Activated naive CD8-positive, alpha-beta T cell (primary cell): ENCODE data around the gene UGDH.
A peak's percentile ranks its signal among the peaks of the same experiment; 100 is the strongest.
"Not testable (repeated sequence)": the region's sequence is repeated elsewhere in the genome, so short reads cannot be mapped to it uniquely, and the experiment has no call there.

Experiments
- H3K27ac Mint-ChIP-seq: one replicate; pipeline ENCODE4 v1.8.0; 2021; ENCODE audit warnings: mixed read lengths
- H3K27me3 Mint-ChIP-seq: one replicate; pipeline ENCODE4 v1.8.0; 2021; ENCODE audit warnings: mixed read lengths
- H3K36me3 Mint-ChIP-seq: one replicate; pipeline ENCODE4 v1.8.0; 2021; ENCODE audit warnings: mixed read lengths
- H3K4me1 Mint-ChIP-seq: one replicate; pipeline ENCODE4 v1.8.0; 2021; ENCODE audit warnings: low read depth, mixed read lengths
- H3K4me3 Mint-ChIP-seq: one replicate; pipeline ENCODE4 v1.8.0; 2021; ENCODE audit warnings: mild to moderate bottlenecking, mixed read lengths
- H3K9me3 Mint-ChIP-seq: one replicate; pipeline ENCODE4 v1.8.0; 2021; ENCODE audit warnings: low read depth, mixed read lengths

UGDH gene

DNA sequence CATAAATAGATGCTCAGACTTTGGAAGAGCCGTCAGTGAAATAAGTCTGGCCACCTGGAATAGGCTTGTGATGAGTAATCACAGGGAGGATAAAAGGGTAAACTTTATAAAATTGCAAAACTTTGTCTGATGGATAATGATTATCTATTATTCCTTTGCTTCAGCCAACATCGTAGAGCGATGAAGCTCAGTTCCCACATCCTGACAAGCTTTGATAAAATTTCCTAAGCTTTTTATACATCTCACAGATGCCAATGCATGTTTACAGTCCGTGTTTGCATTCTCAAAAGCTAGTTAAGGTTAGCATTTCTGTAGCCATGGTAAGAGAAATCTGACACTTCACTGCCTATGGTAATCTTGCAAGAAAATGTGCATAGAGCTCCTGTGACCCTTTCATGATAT lies 15.4 kb upstream of the UGDH start:
- Mint-ChIP-seq H3K27me3 (no peaks in the 10 kb centered on the region), H3K27ac (no peak overlapping the region), H3K36me3 (no peaks in the 10 kb centered on the region), H3K4me1 (no peaks in the 10 kb centered on the region), H3K9me3 (no peaks in the 10 kb centered on the region), H3K4me3 (no peak overlapping the region)

- Mint-ChIP-seq H3K27me3 (no peaks in the 10 kb centered on the region), H3K4me1 (no peaks in the 10 kb centered on the region), H3K36me3 (no peaks in the 10 kb centered on the region), H3K4me3 (no peak overlapping the region), H3K27ac (no peak overlapping the region), H3K9me3 (no peaks in the 10 kb centered on the region)
Observed at GRCh38 chr4:39541987-39542610, 14.9 kb upstream of the UGDH start.

- no peaks in the 10 kb centered on the region for H3K36me3 Mint-ChIP-seq
- H3K9me3 Mint-ChIP-seq = no peaks in the 10 kb centered on the region
- H3K4me3 Mint-ChIP-seq = no peak overlapping the region
- no peaks in the 10 kb centered on the region for H3K27me3 Mint-ChIP-seq
- H3K4me1 Mint-ChIP-seq = no peaks in the 10 kb centered on the region
- H3K27ac Mint-ChIP-seq = no peak overlapping the region
Observed at GRCh38 chr4:39539089-39539611, 11.9 kb upstream of the UGDH start.

DNA sequence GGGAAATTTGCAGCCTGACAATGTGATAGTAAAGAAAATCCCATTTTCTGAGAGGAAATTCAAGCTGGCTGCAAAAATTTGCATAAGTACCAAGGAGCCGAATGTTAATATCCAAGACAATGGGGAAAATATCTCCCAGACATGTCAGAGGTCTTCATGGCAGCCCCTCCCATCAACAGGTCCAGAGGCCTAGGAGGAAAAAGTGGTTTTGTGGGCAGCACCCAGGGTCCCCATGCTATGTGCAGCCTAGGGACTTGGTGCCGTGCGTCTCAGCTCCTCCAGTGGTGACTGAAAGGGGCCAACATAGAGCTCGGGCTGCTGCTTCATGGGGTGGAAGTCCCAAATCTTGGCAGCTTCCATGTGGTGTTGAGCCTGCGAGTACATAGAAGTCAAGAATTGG lies 6.3 kb upstream of the UGDH start:
- Mint-ChIP-seq H3K27me3 (no peaks in the 10 kb centered on the region), H3K9me3 (peaks cover 18% of the 10 kb centered on the region), H3K36me3 (peaks cover 19% of the 10 kb centered on the region)

DNA sequence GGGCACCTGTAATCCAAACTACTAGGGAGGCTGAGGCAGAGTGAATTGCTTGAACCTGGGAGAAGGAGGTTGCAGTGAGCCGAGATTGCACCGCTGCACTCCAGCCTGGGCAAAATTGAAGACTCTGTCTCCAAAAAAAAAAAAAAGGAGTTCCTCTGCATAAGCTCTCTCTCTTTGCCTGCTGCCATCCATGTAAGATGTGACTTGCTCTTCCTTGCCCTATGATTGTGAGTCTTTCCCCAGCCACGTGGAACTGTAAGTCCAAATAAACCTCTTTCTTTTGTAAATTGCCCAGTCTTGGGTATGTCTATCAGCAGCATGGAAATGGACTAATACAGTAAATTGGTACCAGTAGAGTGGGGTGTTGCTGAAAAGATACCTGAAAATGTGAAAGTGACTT lies 5.0 kb upstream of the UGDH start:
- not testable (repeated sequence) for H3K4me3 Mint-ChIP-seq, H3K27me3 Mint-ChIP-seq, H3K4me1 Mint-ChIP-seq, H3K27ac Mint-ChIP-seq
- peaks cover 18% of the 10 kb centered on the region for H3K9me3 Mint-ChIP-seq
- peaks cover 19% of the 10 kb centered on the region for H3K36me3 Mint-ChIP-seq

More for the DNA sequence above, 6.3 kb upstream of the UGDH start:
- H3K4me1 Mint-ChIP-seq = peaks cover 1% of the 10 kb centered on the region
- no peak overlapping the region for H3K27ac Mint-ChIP-seq
- no peak overlapping the region for H3K4me3 Mint-ChIP-seq

DNA sequence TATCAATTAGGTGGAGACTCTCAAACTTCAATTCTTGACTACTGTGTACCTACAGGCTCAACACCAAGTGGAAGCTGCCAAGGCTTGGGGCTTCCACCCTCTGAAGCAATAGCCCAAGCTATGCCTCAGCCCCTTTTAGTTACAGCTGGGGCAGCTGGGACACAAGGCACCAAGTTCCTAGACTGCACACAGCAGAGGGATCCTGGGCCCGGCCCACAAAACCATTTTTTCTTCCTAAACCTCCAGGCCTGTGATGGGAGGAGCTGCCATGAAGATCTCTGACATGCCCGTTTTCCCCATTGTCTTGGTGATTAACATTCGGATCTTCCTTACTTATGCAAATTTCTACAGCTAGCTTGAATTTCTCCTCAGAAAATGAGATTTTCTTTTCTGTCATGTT lies 3.4 kb upstream of the UGDH start:
- Mint-ChIP-seq H3K4me1 (peaks cover 17% of the 10 kb centered on the region), H3K27ac (no peak overlapping the region), H3K4me3 (no peak overlapping the region), H3K27me3 (no peaks in the 10 kb centered on the region), H3K36me3 (peaks cover 19% of the 10 kb centered on the region), H3K9me3 (peaks cover 18% of the 10 kb centered on the region)

DNA sequence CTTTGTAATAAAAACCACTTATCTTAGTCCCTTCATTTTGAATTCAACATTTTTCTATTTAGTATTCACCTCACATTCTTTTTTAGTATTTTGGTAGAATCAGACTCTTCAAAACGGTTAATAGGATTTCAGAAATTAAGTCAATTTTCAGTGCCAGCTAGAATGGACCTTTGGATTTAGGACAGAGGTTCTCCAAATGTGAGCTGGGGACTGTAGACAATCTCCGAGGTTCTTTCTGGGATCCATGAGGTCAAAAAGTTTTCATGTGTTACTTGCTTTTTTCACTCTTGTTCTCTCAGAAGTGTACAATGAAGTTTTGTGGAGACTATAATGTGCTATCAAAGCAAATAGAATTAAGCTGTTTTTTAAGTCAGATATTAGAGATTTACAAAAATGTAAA lies 2.3 kb upstream of the UGDH start:
- peaks cover 18% of the 10 kb centered on the region for H3K9me3 Mint-ChIP-seq
- peak overlapping the region; percentile 17 for H3K4me3 Mint-ChIP-seq
- H3K36me3 Mint-ChIP-seq = peaks cover 19% of the 10 kb centered on the region
- H3K27ac Mint-ChIP-seq = no peak overlapping the region
- H3K27me3 Mint-ChIP-seq = no peaks in the 10 kb centered on the region
- H3K4me1 Mint-ChIP-seq = peaks cover 19% of the 10 kb centered on the region

DNA sequence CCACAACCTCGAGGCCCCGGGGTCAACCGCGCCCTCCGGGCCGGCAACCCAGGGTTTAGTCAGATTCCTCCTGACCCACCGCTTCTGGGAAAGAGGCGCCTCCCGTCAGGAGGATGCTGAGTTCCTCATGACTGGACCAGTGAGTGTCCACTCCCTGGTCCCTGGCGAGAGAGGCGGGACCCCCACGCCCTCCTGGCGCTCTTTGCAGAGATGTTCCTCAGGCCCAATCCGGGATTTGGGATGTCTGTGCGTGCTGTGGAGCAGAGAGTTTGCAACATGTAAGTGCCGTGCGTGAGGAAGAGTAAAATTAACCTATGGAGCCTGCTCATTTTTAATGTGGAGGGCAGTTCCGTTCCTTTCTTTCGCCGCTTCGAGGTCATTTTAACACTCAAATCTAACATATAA lies 824 bp upstream of the UGDH start:
- Mint-ChIP-seq H3K27me3 (no peaks in the 10 kb centered on the region), H3K27ac (peak overlapping the region; percentile 25), H3K4me1 (peaks cover 19% of the 10 kb centered on the region), H3K36me3 (peaks cover 19% of the 10 kb centered on the region), H3K4me3 (peak overlapping the region; percentile 98), H3K9me3 (peaks cover 18% of the 10 kb centered on the region)

DNA sequence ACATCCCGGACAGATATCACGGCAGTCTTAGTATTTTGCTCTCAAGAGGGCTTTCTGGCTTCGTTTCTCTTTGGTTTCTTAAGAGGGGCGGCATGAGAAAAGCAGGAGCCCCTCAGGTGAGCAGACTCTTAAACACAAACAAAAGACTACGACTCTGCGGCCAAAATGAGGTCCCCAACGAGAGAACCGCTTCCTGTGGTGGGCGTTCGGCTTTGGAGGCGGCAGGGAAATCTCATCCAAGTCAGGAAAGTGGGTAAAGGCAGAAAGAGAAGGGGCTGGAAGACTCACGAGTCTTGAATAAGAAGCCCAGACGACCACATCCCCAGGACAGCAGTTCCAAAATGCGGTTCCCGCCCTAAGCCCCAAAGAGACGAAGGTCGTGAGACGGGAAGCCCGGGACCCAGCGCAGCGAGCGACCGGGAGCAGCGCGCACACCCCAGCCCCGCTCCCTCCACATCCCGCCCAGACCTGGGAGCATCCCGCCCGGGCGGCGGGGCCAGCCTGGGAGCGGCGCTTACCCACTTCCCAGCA lies 409 bp downstream of the UGDH start:
- H3K36me3 Mint-ChIP-seq = peaks cover 11% of the 10 kb centered on the region
- peak overlapping the region; percentile 58 for H3K27ac Mint-ChIP-seq
- H3K27me3 Mint-ChIP-seq = no peaks in the 10 kb centered on the region
- H3K4me1 Mint-ChIP-seq = peaks cover 19% of the 10 kb centered on the region
- peaks cover 9% of the 10 kb centered on the region for H3K9me3 Mint-ChIP-seq
- peak overlapping the region; percentile 98 for H3K4me3 Mint-ChIP-seq

GRCh38 chr4:39525822-39526690 lies 1.2 kb downstream of the UGDH start:
- Mint-ChIP-seq H3K9me3 (peaks cover 4% of the 10 kb centered on the region), H3K27me3 (no peaks in the 10 kb centered on the region), H3K4me3 (peak overlapping the region; percentile 98), H3K36me3 (peaks cover 5% of the 10 kb centered on the region), H3K27ac (peak overlapping the region; percentile 58), H3K4me1 (peaks cover 19% of the 10 kb centered on the region)

DNA sequence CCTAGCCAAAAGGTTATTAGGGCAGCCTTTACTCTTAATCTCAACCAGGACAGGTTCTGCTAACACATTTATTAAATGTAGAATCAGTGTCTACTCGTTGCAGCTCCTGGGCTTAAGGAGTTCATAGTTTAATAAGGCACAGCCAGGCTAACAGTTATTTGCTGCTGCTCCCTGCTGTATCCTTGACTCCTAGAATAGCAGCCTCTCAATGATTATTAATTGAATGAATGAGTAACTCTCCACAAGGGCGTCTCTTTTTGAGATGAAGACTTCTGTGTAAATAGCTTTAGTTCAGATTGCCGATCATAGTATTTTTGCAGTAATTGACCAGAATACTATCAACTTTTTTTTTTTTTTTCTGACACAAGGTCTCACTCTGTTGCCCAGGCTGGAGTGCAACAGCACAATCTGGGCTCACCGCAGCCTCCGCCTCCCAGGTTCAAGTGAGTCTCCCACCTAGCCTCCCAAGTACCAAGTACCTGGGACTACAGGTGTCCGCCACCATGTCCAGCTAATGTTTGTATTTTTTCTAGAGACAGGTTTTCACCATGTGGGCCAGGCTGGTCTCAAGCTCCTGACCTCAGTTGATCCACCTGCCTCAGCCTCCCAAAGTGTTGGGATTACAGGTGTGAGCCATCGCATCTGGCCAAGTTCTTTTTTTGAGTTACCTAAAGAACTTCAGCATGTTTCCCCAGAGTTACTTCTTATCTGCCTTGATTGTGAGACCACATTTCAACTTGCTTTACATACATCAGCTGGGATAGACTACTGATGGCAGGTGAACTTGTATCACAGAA lies 2.9 kb downstream of the UGDH start:
- H3K9me3 Mint-ChIP-seq = no peaks in the 10 kb centered on the region
- H3K4me3 Mint-ChIP-seq = no peak overlapping the region
- H3K27ac Mint-ChIP-seq = no peak overlapping the region
- H3K27me3 Mint-ChIP-seq = no peaks in the 10 kb centered on the region
- H3K4me1 Mint-ChIP-seq = peaks cover 18% of the 10 kb centered on the region
- H3K36me3 Mint-ChIP-seq = no peaks in the 10 kb centered on the region

DNA sequence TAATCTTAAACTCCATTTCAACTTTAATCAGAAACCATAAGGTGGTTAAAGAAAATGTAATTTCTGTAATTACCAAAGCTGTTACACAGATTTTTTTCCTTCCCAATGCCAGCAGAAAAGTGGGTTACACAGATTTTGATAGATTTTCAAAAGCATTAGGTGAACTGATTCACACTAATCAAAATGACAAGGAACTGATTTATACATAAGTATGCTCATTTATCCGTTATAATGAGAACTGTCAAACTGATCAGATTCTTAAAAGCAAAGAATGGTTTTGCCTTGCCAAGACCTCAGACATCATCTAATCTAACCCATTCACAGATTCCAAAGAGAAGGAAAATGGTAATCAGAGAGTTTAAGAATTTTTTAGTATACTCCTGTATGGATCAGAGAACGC lies 5.2 kb downstream of the UGDH start:
- Mint-ChIP-seq H3K9me3 (no peaks in the 10 kb centered on the region), H3K4me1 (peaks cover 12% of the 10 kb centered on the region), H3K36me3 (no peaks in the 10 kb centered on the region), H3K27ac (no peak overlapping the region), H3K27me3 (no peaks in the 10 kb centered on the region), H3K4me3 (no peak overlapping the region)

DNA sequence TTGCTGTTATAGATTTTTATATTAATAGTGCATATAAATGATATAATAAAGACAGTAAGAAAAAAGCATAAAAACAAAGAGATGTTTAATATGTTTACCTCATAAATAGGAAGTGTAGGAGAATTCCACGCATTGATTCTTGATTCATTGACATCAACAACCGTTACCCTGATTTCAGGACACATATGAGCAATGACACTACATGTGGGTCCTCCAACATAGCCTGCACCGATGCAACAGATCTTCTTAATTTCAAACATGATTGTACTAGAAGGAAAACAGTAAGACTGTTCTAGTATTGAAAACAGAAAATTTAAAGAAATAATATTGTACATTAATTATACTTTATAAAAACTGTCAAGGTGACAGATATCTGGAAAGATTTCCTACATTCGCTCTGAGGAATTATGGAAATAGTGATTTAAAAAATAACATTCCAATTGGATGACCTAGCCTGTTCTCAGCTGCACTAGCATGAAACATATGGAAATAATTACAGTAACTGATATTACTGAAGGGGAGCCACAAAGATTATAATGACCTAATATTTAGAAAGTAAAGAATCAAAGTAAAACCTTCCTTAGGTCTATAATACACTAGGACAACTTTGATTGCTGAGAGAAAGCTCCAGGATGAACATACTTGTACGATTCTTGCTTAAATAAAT lies 5.9 kb downstream of the UGDH start:
- H3K4me1 Mint-ChIP-seq = peaks cover 9% of the 10 kb centered on the region
- no peak overlapping the region for H3K4me3 Mint-ChIP-seq
- H3K9me3 Mint-ChIP-seq = no peaks in the 10 kb centered on the region
- H3K36me3 Mint-ChIP-seq = no peaks in the 10 kb centered on the region
- no peak overlapping the region for H3K27ac Mint-ChIP-seq
- no peaks in the 10 kb centered on the region for H3K27me3 Mint-ChIP-seq

GRCh38 chr4:39518484-39518883 lies 8.8 kb downstream of the UGDH start:
- Mint-ChIP-seq H3K4me1 (no peaks in the 10 kb centered on the region), H3K27ac (no peak overlapping the region)

More at GRCh38 chr4:39518484-39518883, 8.8 kb downstream of the UGDH start:
- Mint-ChIP-seq H3K36me3 (no peaks in the 10 kb centered on the region), H3K27me3 (no peaks in the 10 kb centered on the region), H3K4me3 (no peak overlapping the region), H3K9me3 (no peaks in the 10 kb centered on the region)
